A549 (cell line): ENCODE data around the gene PSME3. TPM values are rescaled to one million over a fixed set of nuclear protein-coding genes. Genes with fewer than 3 reads are reported as not detected.

Source experiments
- ATAC-seq, 2 experiments: fragments of 200-7000 bp in 1 of 2; fragments of >200 bp in 1 of 2; cut with Nextera tagmentation in 1 of 2; cut with Tn5 transposase in 1 of 2; 3 replicates each; pipeline versions ENCODE4 v1.8.0 to v1.9.1; 2018 to 2020; ENCODE audit warnings: mild to moderate bottlenecking in 1 of 2, moderate library complexity in 1 of 2
- CTCF ChIA-PET: fragments of 300-600 bp; sonication (Branson Sonifier 250); formaldehyde crosslinking; extraction: SDS; loops from one replicate; lab custom pipeline; 2021; ENCODE audit warnings: antibody characterized with exemption, inconsistent platforms; lab: Yijun Ruan, JAX
- POLR2A ChIA-PET: fragments of 350-600 bp; formaldehyde crosslinking; extraction: SDS; loops from one replicate; lab custom pipeline; 2021; ENCODE audit warnings: antibody characterized with exemption, inconsistent platforms; lab: Yijun Ruan, JAX
- DNase-seq, 2 experiments: peaks; one replicate each; pipeline versions ENCODE4 v3.0.0 to v3.0.0-alpha.2; 2011 to 2016; ENCODE audit warnings: low read depth in 1 of 2, low spot score in 1 of 2
- FAIRE-seq: peaks from 2 replicates; lab custom pipeline; 2011; peaks lifted over from hg19 to GRCh38; lab: Jason Lieb, UNC
- H3K27ac ChIP-seq, 2 experiments: fragments of >200 bp; sonication (Bioruptor Twin); formaldehyde crosslinking; 3 replicates each; pipeline ENCODE4 v1.5.1; 2016 to 2017
- H3K4me1 ChIP-seq: fragments of >200 bp; sonication (Bioruptor Twin); formaldehyde crosslinking; 3 replicates; pipeline ENCODE4 v1.6.1; 2016
- H3K4me2 ChIP-seq: fragments of >200 bp; sonication (Bioruptor Twin); formaldehyde crosslinking; 3 replicates; pipeline ENCODE4 v1.6.1; 2016
- H3K4me3 ChIP-seq: fragments of >200 bp; sonication (Bioruptor Twin); formaldehyde crosslinking; 3 replicates; pipeline ENCODE4 v1.5.1; 2016
- H3K9me3 ChIP-seq: fragments of >200 bp; sonication (Bioruptor Twin); formaldehyde crosslinking; 3 replicates; pipeline ENCODE4 v1.6.1; 2016
- BHLHE40 ChIP-seq: IDR thresholded peaks from 2 replicates; pipeline ENCODE4 v1.6.1; 2012; ENCODE audit warnings: low read depth, low read length, inconsistent platforms
- CEBPB ChIP-seq, 2 experiments: fragments of >200 bp in 1 of 2; sonication (Bioruptor Twin) in 1 of 2; formaldehyde crosslinking in 1 of 2; IDR thresholded peaks; 2 replicates each; pipeline ENCODE4 v1.6.1; 2012 to 2016
- CHD4 ChIP-seq: fragments of 200-600 bp; sonication (generic); IDR thresholded peaks from 2 replicates; pipeline ENCODE4 v1.6.1; 2016; ENCODE audit warnings: antibody characterized with exemption, mild to moderate bottlenecking, borderline replicate concordance
- CTCF ChIP-seq: fragments of >200 bp; sonication (Bioruptor Twin); formaldehyde crosslinking; IDR thresholded peaks from 3 replicates; pipeline ENCODE4 v1.5.1; 2016
- EHF ChIP-seq: fragments of 250-450 bp; sonication (Bioruptor Pico); IDR thresholded peaks from 2 replicates; pipeline ENCODE4 v1.5.0; 2020; ENCODE audit warnings: mild to moderate bottlenecking
- EHMT2 ChIP-seq: fragments of 200-600 bp; sonication (generic); IDR thresholded peaks from 2 replicates; pipeline ENCODE4 v1.6.1; 2016; ENCODE audit warnings: antibody characterized with exemption, low read depth, mild to moderate bottlenecking, moderate library complexity
- EP300 ChIP-seq, 2 experiments: fragments of >200 bp; sonication (Bioruptor Twin); formaldehyde crosslinking; IDR thresholded peaks; 2 replicates in 1 of 2; 3 replicates in 1 of 2; pipeline ENCODE4 v1.6.1; 2016 to 2017
- ESRRA ChIP-seq: fragments of 150-350 bp; IDR thresholded peaks from 2 replicates; pipeline ENCODE4 v1.6.1; 2014; ENCODE audit warnings: mild to moderate bottlenecking, low read length, borderline replicate concordance
- FOXS1 ChIP-seq: fragments of 250-450 bp; sonication (Bioruptor Pico); IDR thresholded peaks from 2 replicates; pipeline ENCODE4 v1.5.0; 2020; ENCODE audit warnings: mild to moderate bottlenecking, moderate library complexity
- GATA3 ChIP-seq: IDR thresholded peaks from 2 replicates; pipeline ENCODE4 v1.6.1; 2012; ENCODE audit warnings: borderline replicate concordance
- HMGXB4 ChIP-seq: fragments of 250-450 bp; sonication (Bioruptor Pico); IDR thresholded peaks from 2 replicates; pipeline ENCODE4 v1.5.0; 2021; ENCODE audit warnings: mild to moderate bottlenecking, moderate library complexity, borderline replicate concordance
- HOXB13 ChIP-seq: fragments of 250-450 bp; sonication (Bioruptor Pico); IDR thresholded peaks from 2 replicates; pipeline ENCODE4 v1.5.0; 2020; ENCODE audit warnings: low read depth, mild to moderate bottlenecking, moderate library complexity
- HOXB5 ChIP-seq: fragments of 250-450 bp; sonication (Bioruptor Pico); IDR thresholded peaks from 2 replicates; pipeline ENCODE4 v1.5.0; 2020; ENCODE audit warnings: mild to moderate bottlenecking, moderate library complexity
- JUNB ChIP-seq: fragments of >200 bp; sonication (Bioruptor Twin); formaldehyde crosslinking; IDR thresholded peaks from 2 replicates; pipeline ENCODE4 v1.6.1; 2016
- MAX ChIP-seq: IDR thresholded peaks from 2 replicates; pipeline ENCODE4 v1.6.1; 2012
- MAZ ChIP-seq: fragments of 150-350 bp; IDR thresholded peaks from 2 replicates; pipeline ENCODE4 v1.6.1; 2014; ENCODE audit warnings: antibody characterized with exemption, low read depth, low read length, borderline replicate concordance
- NR3C1 ChIP-seq: fragments of >200 bp; sonication (Bioruptor Twin); formaldehyde crosslinking; IDR thresholded peaks from 3 replicates; pipeline ENCODE4 v1.6.1; 2017
- PBX3 ChIP-seq: IDR thresholded peaks from 2 replicates; pipeline ENCODE4 v1.6.1; 2012
- RARB ChIP-seq: fragments of 250-450 bp; sonication (Bioruptor Pico); IDR thresholded peaks from 2 replicates; pipeline ENCODE4 v1.8.0; 2021; ENCODE audit warnings: mild to moderate bottlenecking, moderate library complexity
- RCOR1 ChIP-seq: fragments of 150-350 bp; IDR thresholded peaks from 2 replicates; pipeline ENCODE4 v1.6.1; 2014; ENCODE audit warnings: antibody characterized with exemption, low read length, low read depth
- RFX5 ChIP-seq: fragments of 450-650 bp; IDR thresholded peaks from 2 replicates; pipeline ENCODE4 v1.7.1; 2014; ENCODE audit warnings: antibody characterized with exemption, mild to moderate bottlenecking, moderate library complexity
- SREBF2 ChIP-seq: fragments of 450-650 bp; IDR thresholded peaks from 2 replicates; pipeline ENCODE4 v1.6.1; 2014; ENCODE audit warnings: mild to moderate bottlenecking, moderate library complexity
- ZC3H11A ChIP-seq: fragments of 450-650 bp; IDR thresholded peaks from 2 replicates; pipeline ENCODE4 v1.6.1; 2014; ENCODE audit warnings: antibody characterized with exemption, mild to moderate bottlenecking
- ZFP36 ChIP-seq: fragments of 450-650 bp; IDR thresholded peaks from 2 replicates; pipeline ENCODE4 v1.6.1; 2014; ENCODE audit warnings: borderline replicate concordance; ENCODE audit not compliant: partially characterized antibody
- ZNF302 ChIP-seq: fragments of 250-450 bp; sonication (Bioruptor Pico); IDR thresholded peaks from 2 replicates; pipeline ENCODE4 v1.9.0; 2021; ENCODE audit warnings: inconsistent platforms, mild to moderate bottlenecking, moderate library complexity
- WGBS: methylation state at CpG from one replicate; pipeline ENCODE4 v1.1.6; 2017; ENCODE audit errors: missing lambda C conversion rate; 5-methylcytosine and 5-hydroxymethylcytosine counted together
- polyA plus RNA-seq, 4 experiments: library from polyadenylated mRNA; depleted of rRNA in 3 of 4; stranded (reverse); fragments of >200 nt; fragmentation: RNase III in 1 of 4; extraction: RNeasy Plus Mini Kit Qiagen cat#74134 plus additional on column Dnase treatment in 1 of 4; gene quantifications; 2 replicates in 3 of 4; 3 replicates in 1 of 4; pipeline ENCODE4 v1.2.3, GENCODE V29; 2011 to 2017

Gene PSME3
- polyA plus RNA-seq, 2 of the 4 experiments (the other 2 are of a cell fraction) = 223 to 257 TPM

- ChIA-PET POLR2A (interaction anchor here (1.8 kb wide), 1 partner anchor 23 kb away, joined by 6 read pairs; the partner anchor contains the start of gene VPS25), CTCF (interaction anchor here (1.2 to 24.6 kb wide), 4 partner anchors 24 to 218 kb away, joined by 3 to 336 read pairs (median 4); partner anchors contain the start of genes BECN1 and PSMC3IP)
- DNase-seq (no peak), ATAC-seq (no peak), FAIRE-seq (no peak)
- H3K4me1 ChIP-seq = peaks cover 18% of the 10 kb centered on the region
- WGBS = 93% methylated on average over 18 of the region's 18 CpGs
- no peak overlapping the region for H3K4me3 ChIP-seq
- H3K9me3 ChIP-seq = no peaks in the 10 kb centered on the region
- TF ChIP-seq ZNF302 (CRISPR knock-in tag) (no peak), RCOR1 (no peak), CEBPB (IDR thresholded peaks at IDR 0.05) (no peak), CHD4 (no peak), SREBF2 (no peak), HOXB5 (CRISPR knock-in tag) (no peak), PBX3 (no peak)
- H3K4me2 ChIP-seq = peak overlapping the region; percentile 96; the same call in 1 of the 3 replicates
- no peak overlapping the region for H3K27ac ChIP-seq
Measured at GRCh38 chr17:42796066-42796758, 37.0 kb upstream of the PSME3 start.

GRCh38 chr17:42797067-42798007 lies 35.9 kb upstream of the PSME3 start:
- ChIA-PET CTCF (interaction anchor here (0.6 to 24.6 kb wide), 8 partner anchors 12 to 219 kb away, joined by 3 to 336 read pairs (median 4); partner anchors contain the start of genes BECN1 and PSME3), POLR2A (interaction anchor here (0.6 to 1.9 kb wide), 5 partner anchors 14 to 249 kb away, joined by 3 to 10 read pairs (median 3); partner anchors contain the start of genes RPL27 and VPS25)
- Histone ChIP-seq H3K27ac (peak overlapping the region; percentile 83 to 92), H3K9me3 (no peaks in the 10 kb centered on the region), H3K4me2 (peak overlapping the region; percentile 96), H3K4me3 (peak overlapping the region; percentile 72), H3K4me1 (peaks cover 25% of the 10 kb centered on the region)
- FAIRE-seq = no peak
- TF ChIP-seq HMGXB4 (CRISPR knock-in tag) (no peak), RARB (CRISPR knock-in tag) (no peak), MAZ (no peak), HOXB13 (no peak), BHLHE40 (no peak), EP300 (IDR thresholded peaks at IDR 0.05) (no peak)
- no peak for ATAC-seq
- whole genome bisulfite sequencing = 79% methylated on average over 10 of the region's 10 CpGs
- no peak for DNase-seq

- peak overlapping the region; percentile 83 to 92 for H3K27ac ChIP-seq
- ATAC-seq (no peak), FAIRE-seq (no peak), DNase-seq (no peak)
- ChIA-PET POLR2A (interaction anchor here (0.6 to 1.9 kb wide), 8 partner anchors 15 to 200 kb away, joined by 3 to 10 read pairs (median 3); partner anchors contain the start of genes BECN1, RETREG3, RPL27 and TUBG1), CTCF (interaction anchor here (0.5 to 24.6 kb wide), 8 partner anchors 11 to 1003 kb away, joined by 3 to 336 read pairs (median 4); partner anchors contain the start of gene BECN1)
- peaks cover 31% of the 10 kb centered on the region for H3K4me1 ChIP-seq
- peak overlapping the region; percentile 96 for H3K4me2 ChIP-seq
- peak overlapping the region; percentile 72 for H3K4me3 ChIP-seq
- WGBS = 13% methylated on average over 10 of the region's 10 CpGs
- no peaks in the 10 kb centered on the region for H3K9me3 ChIP-seq
- TF ChIP-seq CHD4 (no peak), ZC3H11A (no peak), ZFP36 (no peak), GATA3 (no peak), FOXS1 (CRISPR knock-in tag) (no peak), PBX3 (no peak), RFX5 (no peak), EHMT2 (no peak), EHF (CRISPR knock-in tag) (no peak), JUNB (no peak), MAX (no peak), CTCF (no peak), NR3C1 (no peak), ESRRA (no peak)
Measured at GRCh38 chr17:42798011-42798382, 35.2 kb upstream of the PSME3 start.
